ENCODE measurements around the gene ZNF354C. TPM values are rescaled to one million over a fixed set of nuclear protein-coding genes. Genes with fewer than 3 reads are reported as not detected.
"Not testable (repeated sequence)": the region's sequence is repeated elsewhere in the genome, so short reads cannot be mapped to it uniquely, and the experiment has no call there.

Gene ZNF354C
- total RNA-seq, 1 donor from 2014 or later: 4.1 TPM

- no peak overlapping the region for H3K4me3 Mint-ChIP-seq (ENCODE audit: unreplicated experiment)
- no peaks in the 10 kb centered on the region for H3K36me3 Mint-ChIP-seq (ENCODE audit: low read depth, unreplicated experiment)
- H3K27ac Mint-ChIP-seq (ENCODE audit: unreplicated experiment): no peak overlapping the region
- H2AFZ ChIP-seq (ENCODE audit: low read depth, low read length): no peak overlapping the region
- H3K4me1 Mint-ChIP-seq (ENCODE audit: low read depth, unreplicated experiment): no peaks in the 10 kb centered on the region
- peaks cover 1% of the 10 kb centered on the region for H3K27me3 Mint-ChIP-seq (ENCODE audit: low read depth, unreplicated experiment)
- TF ChIP-seq EZH2 (IDR thresholded peaks at IDR 0.05; ENCODE audit: insufficient read depth, low read length): no peak
- no peak for TF ChIP-seq CTCF (IDR thresholded peaks at IDR 0.05; ENCODE audit: insufficient read depth, low read depth, low read length)
- no peak overlapping the region for H3K4me3 ChIP-seq (ENCODE audit: insufficient read depth, low read depth, low read length)
- no peaks in the 10 kb centered on the region for H3K79me2 ChIP-seq (ENCODE audit: insufficient read depth, low read length)
- no peaks in the 10 kb centered on the region for H3K4me1 ChIP-seq (ENCODE audit: insufficient read depth, low read length)
- H3K36me3 ChIP-seq (ENCODE audit: insufficient read depth, low read length): no peaks in the 10 kb centered on the region
- H3K4me2 ChIP-seq (ENCODE audit: low read length): no peak overlapping the region
- no peaks in the 10 kb centered on the region for H3K27me3 ChIP-seq (ENCODE audit: insufficient read depth, low read length)
- H4K20me1 ChIP-seq (ENCODE audit: insufficient read depth, low read length): no peaks in the 10 kb centered on the region
- FAIRE-seq (no peak), DNase-seq (ENCODE audit: low read depth) (no peak)
- no peak overlapping the region for H3K9ac ChIP-seq (ENCODE audit: low read length)
- peaks cover 40% of the 10 kb centered on the region for H3K9me3 Mint-ChIP-seq (ENCODE audit: unreplicated experiment)
- peaks cover 23% of the 10 kb centered on the region for H3K9me3 ChIP-seq (ENCODE audit: insufficient read depth, low read depth, low read length)
- no peak overlapping the region for H3K27ac ChIP-seq (ENCODE audit: low read depth, low read length)
These were observed 29.3 kb downstream of the ZNF354C start for GRCh38 chr5:179089502-179089901.

- not testable (repeated sequence) for DNase-seq (ENCODE audit: low read depth); H3K27ac ChIP-seq (ENCODE audit: low read depth, low read length); H3K4me1 Mint-ChIP-seq (ENCODE audit: low read depth, unreplicated experiment); H3K27me3 Mint-ChIP-seq (ENCODE audit: low read depth, unreplicated experiment); H4K20me1 ChIP-seq (ENCODE audit: insufficient read depth, low read length); FAIRE-seq; H3K36me3 ChIP-seq (ENCODE audit: insufficient read depth, low read length); H3K4me3 ChIP-seq (ENCODE audit: insufficient read depth, low read depth, low read length); H3K9ac ChIP-seq (ENCODE audit: low read length); H3K27me3 ChIP-seq (ENCODE audit: insufficient read depth, low read length); H3K4me2 ChIP-seq (ENCODE audit: low read length); H3K27ac Mint-ChIP-seq (ENCODE audit: unreplicated experiment); H3K4me3 Mint-ChIP-seq (ENCODE audit: unreplicated experiment); H3K4me1 ChIP-seq (ENCODE audit: insufficient read depth, low read length); H3K9me3 ChIP-seq (ENCODE audit: insufficient read depth, low read depth, low read length); H3K79me2 ChIP-seq (ENCODE audit: insufficient read depth, low read length); H3K36me3 Mint-ChIP-seq (ENCODE audit: low read depth, unreplicated experiment); H2AFZ ChIP-seq (ENCODE audit: low read depth, low read length)
- peaks cover 20% of the 10 kb centered on the region for H3K9me3 Mint-ChIP-seq (ENCODE audit: unreplicated experiment)
These were observed 41.1 kb downstream of the ZNF354C start for GRCh38 chr5:179101282-179101681.

GRCh38 chr5:179110528-179110927 is 50.4 kb downstream of the ZNF354C start:
- Histone ChIP-seq H3K9ac (ENCODE audit: low read length) (no peak overlapping the region), H3K27ac (ENCODE audit: low read depth, low read length) (no peak overlapping the region), H3K27me3 (ENCODE audit: insufficient read depth, low read length) (no peaks in the 10 kb centered on the region), H2AFZ (ENCODE audit: low read depth, low read length) (no peak overlapping the region), H3K9me3 (ENCODE audit: insufficient read depth, low read depth, low read length) (peaks cover 4% of the 10 kb centered on the region), H3K4me1 (ENCODE audit: insufficient read depth, low read length) (no peaks in the 10 kb centered on the region), H3K4me2 (ENCODE audit: low read length) (no peak overlapping the region), H3K79me2 (ENCODE audit: insufficient read depth, low read length) (no peaks in the 10 kb centered on the region), H3K4me3 (ENCODE audit: insufficient read depth, low read depth, low read length) (no peak overlapping the region), H4K20me1 (ENCODE audit: insufficient read depth, low read length) (no peaks in the 10 kb centered on the region), H3K36me3 (ENCODE audit: insufficient read depth, low read length) (no peaks in the 10 kb centered on the region)
- no peaks in the 10 kb centered on the region for H3K27me3 Mint-ChIP-seq (ENCODE audit: low read depth, unreplicated experiment)
- TF ChIP-seq EZH2 (IDR thresholded peaks at IDR 0.05; ENCODE audit: insufficient read depth, low read length): no peak
- DNase-seq (ENCODE audit: low read depth) (no peak), FAIRE-seq (no peak)
- peaks cover 26% of the 10 kb centered on the region for H3K9me3 Mint-ChIP-seq (ENCODE audit: unreplicated experiment)
- H3K4me1 Mint-ChIP-seq (ENCODE audit: low read depth, unreplicated experiment): no peaks in the 10 kb centered on the region
- H3K36me3 Mint-ChIP-seq (ENCODE audit: low read depth, unreplicated experiment): peaks cover 6% of the 10 kb centered on the region
- no peak overlapping the region for H3K4me3 Mint-ChIP-seq (ENCODE audit: unreplicated experiment)
- no peak overlapping the region for H3K27ac Mint-ChIP-seq (ENCODE audit: unreplicated experiment)
